Activated CD8-positive, alpha-beta memory T cell treated with anti-CD3 and anti-CD28 coated beads for 48 hours (primary cell): ENCODE results near the gene DOK7.
A peak's percentile ranks its signal among the peaks of the same experiment; 100 is the strongest.

Experiments used
- DNase-seq, 3 experiments: peaks; one replicate each; pipeline ENCODE4 v3.0.0-alpha.2; 2020; ENCODE audit warnings: low read depth in 2 of 3, low spot score in 2 of 3

The DOK7 gene

GRCh38 chr4:3486541-3487540, 23.7 kb downstream of the DOK7 start:
- no peak for DNase-seq

GRCh38 chr4:3487861-3488260, 24.8 kb downstream of the DOK7 start:
- no peak for DNase-seq

- no peak for DNase-seq
These were observed 25.7 kb downstream of the DOK7 start for GRCh38 chr4:3488820-3489219.

- peak in 1 of 3 experiments; percentile 10 for DNase-seq
These were observed 26.4 kb downstream of the DOK7 start for GRCh38 chr4:3489451-3489962.

GRCh38 chr4:3491681-3492405, 28.7 kb downstream of the DOK7 start:
- no peak for DNase-seq

GRCh38 chr4:3492741-3493719, 29.9 kb downstream of the DOK7 start:
- DNase-seq: no peak

GRCh38 chr4:3493720-3494461, 30.8 kb downstream of the DOK7 start:
- no peak for DNase-seq

- no peak for DNase-seq
These were observed 31.4 kb downstream of the DOK7 start for GRCh38 chr4:3494462-3494871.

- no peak for DNase-seq
These were observed 32.3 kb downstream of the DOK7 start for GRCh38 chr4:3495204-3495975.

GRCh38 chr4:3496021-3496420, 32.9 kb downstream of the DOK7 start:
- no peak for DNase-seq

- DNase-seq: no peak
These were observed 34.0 kb downstream of the DOK7 start for GRCh38 chr4:3497095-3497494.

GRCh38 chr4:3497523-3498389, 34.6 kb downstream of the DOK7 start:
- no peak for DNase-seq

- no peak for DNase-seq
These were observed 35.3 kb downstream of the DOK7 start for GRCh38 chr4:3498407-3498806.

GRCh38 chr4:3498901-3499510, 35.9 kb downstream of the DOK7 start:
- DNase-seq: no peak

- no peak for DNase-seq
These were observed 36.6 kb downstream of the DOK7 start for GRCh38 chr4:3499710-3500109.

- DNase-seq: no peak
These were observed 37.0 kb downstream of the DOK7 start for GRCh38 chr4:3500111-3500510.

GRCh38 chr4:3500634-3501101, 37.6 kb downstream of the DOK7 start:
- DNase-seq: no peak
